ENCODE measurements around the gene NOTCH2. TPM values are rescaled to one million over a fixed set of nuclear protein-coding genes. Genes with fewer than 3 reads are reported as not detected.

NOTCH2 gene
- total RNA-seq, 6 experiments from 2014 or later, result 122 to 147 (median 134) TPM

DNA sequence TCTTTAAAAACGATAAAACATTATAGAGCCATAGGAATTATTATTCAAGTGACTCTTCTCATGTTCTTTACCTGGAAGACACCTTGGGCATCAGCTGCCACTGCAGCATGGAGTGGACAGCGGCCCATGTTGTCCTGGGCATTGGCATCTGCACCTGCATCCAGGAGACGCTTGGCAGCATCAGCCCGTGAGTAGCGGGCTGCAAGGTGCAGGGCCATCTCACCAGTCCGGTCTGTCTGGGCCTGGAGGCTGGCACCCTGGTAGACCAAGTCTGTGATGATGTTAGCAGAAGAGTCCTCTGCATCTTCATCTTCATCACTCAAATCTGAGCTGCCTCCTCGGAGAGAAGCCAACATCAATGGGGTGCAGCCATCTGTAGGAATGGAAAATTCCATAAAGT is 150.2 kb downstream of the NOTCH2 start:
- Mint-ChIP-seq H3K27ac (no peak overlapping the region), H3K4me1 (ENCODE audit: low read depth) (no peaks in the 10 kb centered on the region), H3K36me3 (ENCODE audit: low read depth) (peaks cover 83% of the 10 kb centered on the region), H3K9me3 (no peaks in the 10 kb centered on the region), H3K27me3 (ENCODE audit: insufficient read depth) (peaks cover 9% of the 10 kb centered on the region), H3K4me3 (no peak overlapping the region)
- TF ChIP-seq, protein P1, sequence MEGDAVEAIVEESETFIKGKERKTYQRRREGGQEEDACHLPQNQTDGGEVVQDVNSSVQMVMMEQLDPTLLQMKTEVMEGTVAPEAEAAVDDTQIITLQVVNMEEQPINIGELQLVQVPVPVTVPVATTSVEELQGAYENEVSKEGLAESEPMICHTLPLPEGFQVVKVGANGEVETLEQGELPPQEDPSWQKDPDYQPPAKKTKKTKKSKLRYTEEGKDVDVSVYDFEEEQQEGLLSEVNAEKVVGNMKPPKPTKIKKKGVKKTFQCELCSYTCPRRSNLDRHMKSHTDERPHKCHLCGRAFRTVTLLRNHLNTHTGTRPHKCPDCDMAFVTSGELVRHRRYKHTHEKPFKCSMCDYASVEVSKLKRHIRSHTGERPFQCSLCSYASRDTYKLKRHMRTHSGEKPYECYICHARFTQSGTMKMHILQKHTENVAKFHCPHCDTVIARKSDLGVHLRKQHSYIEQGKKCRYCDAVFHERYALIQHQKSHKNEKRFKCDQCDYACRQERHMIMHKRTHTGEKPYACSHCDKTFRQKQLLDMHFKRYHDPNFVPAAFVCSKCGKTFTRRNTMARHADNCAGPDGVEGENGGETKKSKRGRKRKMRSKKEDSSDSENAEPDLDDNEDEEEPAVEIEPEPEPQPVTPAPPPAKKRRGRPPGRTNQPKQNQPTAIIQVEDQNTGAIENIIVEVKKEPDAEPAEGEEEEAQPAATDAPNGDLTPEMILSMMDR (IDR thresholded peaks at IDR 0.05), result no peak
- DNase-seq, result no peak

- no peaks in the 10 kb centered on the region for H3K9me3 Mint-ChIP-seq
- peaks cover 78% of the 10 kb centered on the region for H3K36me3 Mint-ChIP-seq (ENCODE audit: low read depth)
- H3K4me1 Mint-ChIP-seq (ENCODE audit: low read depth), result no peaks in the 10 kb centered on the region
- H3K27ac Mint-ChIP-seq, result no peak overlapping the region
- peaks cover 8% of the 10 kb centered on the region for H3K27me3 Mint-ChIP-seq (ENCODE audit: insufficient read depth)
- H3K4me3 Mint-ChIP-seq, result no peak overlapping the region
- TF ChIP-seq, protein P1 (IDR thresholded peaks at IDR 0.05), result no peak
- no peak for DNase-seq
Measured at GRCh38 chr1:119918301-119918700, 151.2 kb downstream of the NOTCH2 start.

DNA sequence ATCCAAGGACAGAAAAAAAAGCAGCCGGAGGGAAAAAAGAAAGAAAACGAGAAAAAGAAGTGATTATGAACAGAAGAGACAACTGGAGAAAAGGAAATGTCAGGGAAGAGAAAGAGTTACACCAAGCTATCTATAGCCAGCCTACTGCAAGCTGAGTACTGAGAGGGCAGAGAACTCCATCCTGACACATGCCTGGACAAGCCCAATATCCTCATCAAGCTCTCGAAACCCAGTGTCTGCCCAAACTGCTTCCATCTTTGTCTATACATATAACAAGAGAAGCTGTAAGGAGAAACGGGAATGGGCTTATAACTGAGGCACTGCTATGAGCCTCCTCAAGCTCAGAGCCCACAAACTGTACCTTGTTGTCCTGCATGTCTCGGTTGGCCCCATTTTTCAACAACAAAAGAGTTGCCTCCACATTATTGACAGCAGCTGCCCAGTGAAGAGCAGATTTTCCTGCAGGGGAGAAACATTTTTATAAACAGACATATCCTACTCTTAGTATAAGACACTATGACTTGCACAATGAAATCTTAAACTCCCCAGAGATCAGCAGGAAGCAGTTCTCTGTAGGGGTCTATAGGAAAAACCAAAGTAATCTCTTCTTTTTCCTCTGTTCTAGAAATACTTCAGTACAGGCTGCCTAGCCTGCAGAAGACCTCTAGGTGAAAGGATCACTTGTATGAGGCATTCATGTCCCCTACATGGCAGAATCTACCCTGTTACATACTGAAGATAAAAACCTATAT is 152.0 kb downstream of the NOTCH2 start:
- DNase-seq, result no peak
- TF ChIP-seq, protein P1 (IDR thresholded peaks at IDR 0.05), result no peak
- Mint-ChIP-seq H3K36me3 (ENCODE audit: low read depth) (peaks cover 78% of the 10 kb centered on the region), H3K9me3 (no peaks in the 10 kb centered on the region), H3K4me3 (no peak overlapping the region), H3K27ac (peak overlapping the region; percentile 37), H3K4me1 (ENCODE audit: low read depth) (no peaks in the 10 kb centered on the region), H3K27me3 (ENCODE audit: insufficient read depth) (peaks cover 8% of the 10 kb centered on the region)

GRCh38 chr1:119915517-119915916 is 153.9 kb downstream of the NOTCH2 start:
- DNase-seq, result no peak
- H3K4me3 Mint-ChIP-seq, result no peak overlapping the region
- no peaks in the 10 kb centered on the region for H3K4me1 Mint-ChIP-seq (ENCODE audit: low read depth)
- no peaks in the 10 kb centered on the region for H3K9me3 Mint-ChIP-seq
- H3K27ac Mint-ChIP-seq, result peak overlapping the region; percentile 37; the same call in 1 of the 2 replicates
- peaks cover 6% of the 10 kb centered on the region for H3K27me3 Mint-ChIP-seq (ENCODE audit: insufficient read depth)
- peaks cover 60% of the 10 kb centered on the region for H3K36me3 Mint-ChIP-seq (ENCODE audit: low read depth)
- TF ChIP-seq, protein P1 (IDR thresholded peaks at IDR 0.05), result no peak

- Mint-ChIP-seq H3K4me1 (ENCODE audit: low read depth) (no peaks in the 10 kb centered on the region), H3K27ac (no peak overlapping the region), H3K9me3 (no peaks in the 10 kb centered on the region), H3K27me3 (ENCODE audit: insufficient read depth) (peaks cover 2% of the 10 kb centered on the region; the same call in 1 of the 2 replicates), H3K36me3 (ENCODE audit: low read depth) (peaks cover 47% of the 10 kb centered on the region), H3K4me3 (no peak overlapping the region)
- DNase-seq, result no peak
- TF ChIP-seq, protein P1 (IDR thresholded peaks at IDR 0.05), result no peak
Measured at GRCh38 chr1:119914071-119914470, 155.4 kb downstream of the NOTCH2 start.

Data from HFFc6 (cell line).